Endothelial cell of umbilical vein (primary cell): ENCODE data around the gene ZNF91. TPM values are rescaled to one million over a fixed set of nuclear protein-coding genes. Genes with fewer than 3 reads are reported as not detected.
"Not testable (repeated sequence)": the region's sequence is repeated elsewhere in the genome, so short reads cannot be mapped to it uniquely, and the experiment has no call there.

Source experiments
- BruUV-seq: library from RNA; stranded (reverse); fragments of 400-500 nt; replicated peaks from 2 replicates; lab custom pipeline; 2021; lab: Mats Ljungman, UMichigan
- CTCF ChIA-PET: fragments of 300-600, 350-600 bp; sonication (Branson Sonifier 250); formaldehyde crosslinking; loops from one replicate; lab custom pipeline; 2021; ENCODE audit warnings: antibody characterized with exemption, inconsistent platforms; lab: Charles Lee
- POLR2A ChIA-PET: fragments of 300-600, 350-600 bp; sonication (Branson Sonifier 250); formaldehyde crosslinking; loops from one replicate; lab custom pipeline; 2021; ENCODE audit warnings: antibody characterized with exemption, inconsistent platforms; lab: Charles Lee
- DNase-seq: peaks from one replicate; pipeline ENCODE4 v3.0.0-alpha.2; 2011; ENCODE audit warnings: low read depth, low spot score
- FAIRE-seq: peaks from 2 replicates; lab custom pipeline; 2011; peaks lifted over from hg19 to GRCh38; lab: Jason Lieb, UNC
- H2AFZ ChIP-seq: 2 replicates; pipeline ENCODE4 v1.6.0; 2012; ENCODE audit warnings: low read depth, low read length, control low read depth, inconsistent platforms
- H3K27ac ChIP-seq: 2 replicates; pipeline ENCODE4 v1.5.1; 2011; ENCODE audit warnings: low read depth, mild to moderate bottlenecking, control low read depth, low read length, moderate library complexity; ENCODE audit not compliant: insufficient read depth
- H3K27me3 ChIP-seq, 2 experiments: 2 replicates each; pipeline versions ENCODE4 v1.6.0 to v1.6.1; 2011; ENCODE audit warnings: low read length in 2 of 2, mixed read lengths in 1 of 2; ENCODE audit not compliant: control insufficient read depth in 2 of 2, insufficient read depth in 2 of 2
- H3K36me3 ChIP-seq, 2 experiments: 2 replicates in 1 of 2; 3 replicates in 1 of 2; pipeline ENCODE4 v1.5.1; 2011; ENCODE audit warnings: low read length in 2 of 2, mild to moderate bottlenecking in 1 of 2, moderate library complexity in 1 of 2; ENCODE audit not compliant: control insufficient read depth in 2 of 2, insufficient read depth in 2 of 2; ENCODE audit errors: extremely low read depth in 1 of 2
- H3K4me1 ChIP-seq: 3 replicates; pipeline ENCODE4 v1.5.1; 2011; ENCODE audit warnings: mild to moderate bottlenecking, low read length; ENCODE audit not compliant: control insufficient read depth, insufficient read depth; ENCODE audit errors: extremely low read depth
- H3K4me2 ChIP-seq: 2 replicates; pipeline ENCODE4 v1.6.1; 2011; ENCODE audit warnings: low read length, control low read depth, mixed read lengths; ENCODE audit not compliant: insufficient read depth
- H3K4me3 ChIP-seq, 3 experiments: fragments of 200-600 bp in 1 of 3; sonication (generic), shearing (Covaris generic) in 1 of 3; replicated peaks in 1 of 3; 2 replicates each; pipeline ENCODE4 v1.5.1; 2011 to 2016; ENCODE audit warnings: control low read depth in 3 of 3, low read length in 3 of 3, mild to moderate bottlenecking in 2 of 3, inconsistent platforms in 1 of 3, low read depth in 1 of 3, moderate library complexity in 1 of 3; ENCODE audit not compliant: insufficient read depth in 1 of 3
- H3K79me2 ChIP-seq: 2 replicates; pipeline ENCODE4 v1.6.0; 2012; ENCODE audit warnings: low read length, inconsistent platforms; ENCODE audit not compliant: control insufficient read depth, insufficient read depth
- H3K9ac ChIP-seq: replicated peaks from 2 replicates; pipeline ENCODE3; 2011; ENCODE audit warnings: low read length, control low read depth; ENCODE audit not compliant: insufficient read depth; ENCODE audit errors: extremely low read depth
- H3K9me1 ChIP-seq: replicated peaks from 3 replicates; pipeline ENCODE4 v1.6.0; 2011; ENCODE audit warnings: mild to moderate bottlenecking, low read length; ENCODE audit not compliant: control insufficient read depth, insufficient read depth; ENCODE audit errors: extremely low read depth
- H3K9me3 ChIP-seq: replicated peaks from 2 replicates; pipeline ENCODE4 v1.5.1; 2012; ENCODE audit warnings: low read length, inconsistent platforms; ENCODE audit not compliant: control insufficient read depth, insufficient read depth
- H4K20me1 ChIP-seq: replicated peaks from 2 replicates; pipeline ENCODE3; 2011; ENCODE audit warnings: mild to moderate bottlenecking, low read length; ENCODE audit not compliant: control insufficient read depth, insufficient read depth; ENCODE audit errors: extremely low read depth
- CTCF ChIP-seq, 2 donors: IDR thresholded peaks; 1 replicate in 1 of 2; 2 replicates in 1 of 2; pipeline ENCODE4 v1.5.1; 2011; ENCODE audit warnings: low read length in 2 of 2, mild to moderate bottlenecking in 2 of 2, moderate library complexity in 2 of 2, control low read depth in 1 of 2, inconsistent platforms in 1 of 2, low read depth in 1 of 2; ENCODE audit not compliant: insufficient read depth in 1 of 2; ENCODE audit errors: extremely low read depth in 1 of 2
- EZH2 ChIP-seq: IDR thresholded peaks from 2 replicates; pipeline ENCODE4 v1.6.1; 2012; ENCODE audit warnings: borderline replicate concordance, low read depth, mild to moderate bottlenecking, moderate library complexity, low read length, inconsistent platforms; ENCODE audit not compliant: severe bottlenecking
- FOS ChIP-seq: IDR thresholded peaks from 2 replicates; pipeline ENCODE4 v1.6.1; 2011; ENCODE audit warnings: mild to moderate bottlenecking, low read length, moderate library complexity, borderline replicate concordance; ENCODE audit not compliant: insufficient read depth
- GATA2 ChIP-seq: IDR thresholded peaks from 2 replicates; pipeline ENCODE4 v1.7.0; 2011; ENCODE audit warnings: low read depth, mild to moderate bottlenecking, moderate library complexity, mixed read lengths, low read length; ENCODE audit not compliant: insufficient read length, insufficient read depth
- JUN ChIP-seq: IDR thresholded peaks from 2 replicates; pipeline ENCODE4 v1.6.1; 2011; ENCODE audit warnings: borderline replicate concordance, low read depth; ENCODE audit not compliant: insufficient read length, insufficient read depth
- MAX ChIP-seq: IDR thresholded peaks from 2 replicates; pipeline ENCODE4 v1.6.1; 2011; ENCODE audit not compliant: insufficient read depth, insufficient read length
- MYC ChIP-seq: IDR thresholded peaks from one replicate; pipeline ENCODE4 v1.6.1; 2011; ENCODE audit warnings: mild to moderate bottlenecking, low read depth, low read length
- POLR2A ChIP-seq: IDR thresholded peaks from 2 replicates; pipeline ENCODE4 v1.6.1; 2012; ENCODE audit warnings: low read depth, mild to moderate bottlenecking, control low read depth, low read length
- POLR2AphosphoS5 ChIP-seq: IDR thresholded peaks from 2 replicates; pipeline ENCODE4 v1.6.1; 2012; ENCODE audit warnings: low read depth, mild to moderate bottlenecking, control low read depth, low read length, moderate library complexity; ENCODE audit not compliant: insufficient read depth
- dilution Hi-C: fragments of 300-500 bp; cut with MboI; formaldehyde crosslinking; loops from one replicate; pipeline ENCODE4 v1.15.0; 2019; ENCODE audit warnings: low sequenced_read_pairs; ENCODE audit not compliant: extremely low pct_ligation_motif_present
- intact Hi-C: fragments of 100-400 bp; cut with micrococcal nuclease; formaldehyde crosslinking; loops from one replicate; pipeline ENCODE4 v1.10.0; 2022
- polyA plus RNA-seq, 4 experiments: library from polyadenylated mRNA; depleted of rRNA in 3 of 4; stranded (reverse) in 3 of 4; unstranded in 1 of 4; fragments of >200 nt; gene quantifications; 2 replicates each; pipeline versions ENCODE4 v1.2.1 to v1.2.3, GENCODE V29; 2011 to 2012; ENCODE audit warnings: missing spikeins in 1 of 4
- total RNA-seq: library from RNA; stranded (reverse); gene quantifications from 2 replicates; pipeline ENCODE4 v1.2.3, GENCODE V29; 2021

ZNF91 gene
- total and polyA plus RNA-seq, 2 donors (not counting 3 experiments of a cell fraction or from before 2014, with no cell fraction given): 9.6 to 17.0 TPM

GRCh38 chr19:23366437-23366836 lies 28.8 kb downstream of the ZNF91 start:
- DNase-seq (no peak), FAIRE-seq (no peak)
- Histone ChIP-seq H3K9me1 (no peaks in the 10 kb centered on the region), H4K20me1 (no peaks in the 10 kb centered on the region), H2AFZ (no peak overlapping the region), H3K27ac (no peak overlapping the region), H3K4me1 (no peaks in the 10 kb centered on the region), H3K36me3 (peaks cover 3 to 6% of the 10 kb centered on the region in 2 experiments), H3K9me3 (peaks cover 4% of the 10 kb centered on the region), H3K9ac (no peak overlapping the region), H3K27me3 (no peaks in the 10 kb centered on the region), H3K79me2 (no peaks in the 10 kb centered on the region), H3K4me3 (no peak overlapping the region), H3K4me2 (no peak overlapping the region)
- POLR2A ChIA-PET: no interaction called here
- CTCF ChIA-PET: no interaction called here
- no peak for TF ChIP-seq EZH2
- TF ChIP-seq CTCF (IDR thresholded peaks at IDR 0.05; ENCODE audit: extremely low read depth in 1 of 2, insufficient read depth in 1 of 2, low read depth in 1 of 2, low read length in 2 of 2): no peak
- no peak for TF ChIP-seq MAX
- no peak for TF ChIP-seq GATA2
- no peak for TF ChIP-seq POLR2A
- no peak for TF ChIP-seq POLR2AphosphoS5
- no peak for TF ChIP-seq JUN
- TF ChIP-seq MYC: no peak
- TF ChIP-seq FOS: no peak
- intact Hi-C loops: no loop called here
- dilution Hi-C loops: no loop called here
- no TSS peak for BruUV-seq

- H3K4me2 ChIP-seq, H3K9ac ChIP-seq, H3K27ac ChIP-seq, H3K9me1 ChIP-seq, CTCF ChIA-PET, DNase-seq, H3K36me3 ChIP-seq, H4K20me1 ChIP-seq, H3K79me2 ChIP-seq, intact Hi-C loops, FAIRE-seq, H3K4me1 ChIP-seq, H3K27me3 ChIP-seq, BruUV-seq, H3K4me3 ChIP-seq, POLR2A ChIA-PET, dilution Hi-C loops, H3K9me3 ChIP-seq, H2AFZ ChIP-seq: not testable (repeated sequence)
Observed at GRCh38 chr19:23366031-23366430, 29.2 kb downstream of the ZNF91 start.
